GM12864 (cell line): Measurements from ENCODE around the gene CYP4B1.
"Not testable (repeated sequence)": the region's sequence is repeated elsewhere in the genome, so short reads cannot be mapped to it uniquely, and the experiment has no call there.

Experiments
- DNase-seq: peaks from one replicate; pipeline ENCODE4 v3.0.0-alpha.2; 2011; ENCODE audit warnings: low read depth
- H3K4me3 ChIP-seq: 2 replicates; pipeline ENCODE4 v1.5.1; 2011; ENCODE audit warnings: mild to moderate bottlenecking, low read depth, low read length, control low read depth
- TF ChIP-seq, protein P1 (sequence below): IDR thresholded peaks from 2 replicates; pipeline ENCODE4 v1.5.1; 2011; ENCODE audit warnings: low read depth, mild to moderate bottlenecking, moderate library complexity, low read length, control low read depth, inconsistent platforms; ENCODE audit errors: missing control alignments

The CYP4B1 gene

DNA sequence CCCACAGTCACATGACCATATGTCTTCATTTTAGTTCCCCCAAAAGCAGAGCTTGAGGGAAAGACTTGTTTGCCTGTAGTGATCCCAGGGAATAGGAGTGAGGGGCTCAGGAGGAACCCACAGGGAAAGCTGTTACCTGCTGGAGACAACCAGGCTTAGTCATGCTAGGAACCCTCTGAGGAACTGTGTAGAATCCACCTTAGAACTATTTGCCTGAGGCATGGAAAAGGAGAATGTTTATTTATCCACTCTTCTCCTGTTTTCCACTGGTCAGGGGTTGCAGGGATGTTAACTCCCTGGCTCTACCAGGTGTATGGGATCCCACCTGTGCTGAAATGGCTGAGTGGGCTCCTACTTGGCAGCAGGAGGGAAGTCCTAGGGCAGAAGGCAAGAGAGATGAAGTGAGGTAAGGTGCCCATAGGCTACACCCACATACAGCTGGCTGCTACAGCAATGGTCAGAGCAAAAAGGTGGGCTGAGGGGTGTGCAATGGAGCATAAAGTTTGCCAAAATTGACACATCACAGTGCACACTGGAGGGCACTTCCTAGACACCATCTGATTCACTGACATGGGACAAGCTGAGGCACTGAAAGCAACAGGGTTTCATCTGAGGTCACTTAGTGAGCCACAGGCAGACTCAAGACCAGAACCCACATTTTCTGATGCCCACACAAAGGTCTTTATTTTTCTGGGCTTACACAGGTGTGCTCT lies 29.7 kb upstream of the CYP4B1 start:
- no peak for DNase-seq
- TF ChIP-seq, protein P1, sequence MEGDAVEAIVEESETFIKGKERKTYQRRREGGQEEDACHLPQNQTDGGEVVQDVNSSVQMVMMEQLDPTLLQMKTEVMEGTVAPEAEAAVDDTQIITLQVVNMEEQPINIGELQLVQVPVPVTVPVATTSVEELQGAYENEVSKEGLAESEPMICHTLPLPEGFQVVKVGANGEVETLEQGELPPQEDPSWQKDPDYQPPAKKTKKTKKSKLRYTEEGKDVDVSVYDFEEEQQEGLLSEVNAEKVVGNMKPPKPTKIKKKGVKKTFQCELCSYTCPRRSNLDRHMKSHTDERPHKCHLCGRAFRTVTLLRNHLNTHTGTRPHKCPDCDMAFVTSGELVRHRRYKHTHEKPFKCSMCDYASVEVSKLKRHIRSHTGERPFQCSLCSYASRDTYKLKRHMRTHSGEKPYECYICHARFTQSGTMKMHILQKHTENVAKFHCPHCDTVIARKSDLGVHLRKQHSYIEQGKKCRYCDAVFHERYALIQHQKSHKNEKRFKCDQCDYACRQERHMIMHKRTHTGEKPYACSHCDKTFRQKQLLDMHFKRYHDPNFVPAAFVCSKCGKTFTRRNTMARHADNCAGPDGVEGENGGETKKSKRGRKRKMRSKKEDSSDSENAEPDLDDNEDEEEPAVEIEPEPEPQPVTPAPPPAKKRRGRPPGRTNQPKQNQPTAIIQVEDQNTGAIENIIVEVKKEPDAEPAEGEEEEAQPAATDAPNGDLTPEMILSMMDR: no peak

DNA sequence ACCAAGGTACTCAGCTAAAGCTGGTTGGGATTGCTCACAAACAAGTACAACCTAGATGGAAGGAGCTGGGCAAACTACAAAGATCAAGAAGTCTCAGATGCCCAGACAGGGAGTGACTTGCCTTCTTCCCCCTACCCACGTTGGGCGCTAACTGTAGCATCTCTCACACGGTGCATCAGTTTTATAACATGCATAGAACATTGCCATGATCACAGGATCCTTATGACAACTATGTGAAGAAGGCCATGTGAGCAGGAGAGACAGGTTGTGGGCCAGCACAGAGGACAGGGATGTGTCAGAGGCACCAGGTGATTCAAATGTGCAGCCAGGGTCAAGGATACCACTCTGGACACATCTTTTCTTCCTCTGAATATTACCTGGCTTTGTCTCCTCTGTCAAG lies 28.3 kb upstream of the CYP4B1 start:
- TF ChIP-seq, protein P1: no peak
- no peak for DNase-seq
- no peak overlapping the region for H3K4me3 ChIP-seq

More for the DNA sequence above, 29.7 kb upstream of the CYP4B1 start:
- no peak overlapping the region for H3K4me3 ChIP-seq

DNA sequence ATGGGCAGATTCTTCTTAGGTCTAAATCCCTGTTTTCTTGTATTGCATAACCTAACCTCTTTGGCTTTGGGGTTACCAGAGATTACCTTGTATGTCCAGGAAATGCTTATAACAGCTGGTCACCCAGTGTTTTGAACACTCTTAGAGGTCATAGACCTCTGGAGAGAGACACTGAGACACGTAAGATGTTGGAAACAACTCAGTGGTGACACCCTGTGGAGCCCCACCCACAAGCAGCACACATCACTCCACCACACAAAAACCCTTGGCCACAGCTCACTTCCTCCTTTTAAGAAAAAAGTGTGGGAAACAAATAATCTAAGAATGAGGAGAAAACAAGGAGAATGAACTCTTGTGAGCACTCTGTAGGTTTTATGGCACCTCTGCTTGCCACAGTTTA lies 26.3 kb upstream of the CYP4B1 start:
- H3K4me3 ChIP-seq: no peak overlapping the region
- no peak for DNase-seq
- TF ChIP-seq, protein P1: no peak

DNA sequence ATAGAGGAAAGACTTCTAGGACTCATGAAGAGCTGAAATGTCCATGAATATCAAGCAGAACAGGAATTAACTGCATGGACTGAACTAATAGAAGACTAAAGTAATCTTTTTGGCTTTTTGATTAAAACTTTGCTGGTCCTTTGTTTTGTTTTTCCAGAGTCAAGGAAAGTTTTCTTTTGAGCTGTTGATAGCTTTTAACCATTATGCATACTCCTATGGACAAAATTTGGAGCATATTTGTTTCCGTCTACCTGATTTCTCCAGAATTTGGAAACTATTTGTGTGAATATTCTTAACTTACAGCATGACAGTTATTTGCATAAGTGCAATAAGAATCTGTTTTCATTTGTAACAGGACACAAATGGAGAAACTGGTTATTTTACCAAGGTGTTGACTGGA lies 24.5 kb upstream of the CYP4B1 start:
- no peak for DNase-seq
- TF ChIP-seq, protein P1: no peak
- H3K4me3 ChIP-seq: no peak overlapping the region

DNA sequence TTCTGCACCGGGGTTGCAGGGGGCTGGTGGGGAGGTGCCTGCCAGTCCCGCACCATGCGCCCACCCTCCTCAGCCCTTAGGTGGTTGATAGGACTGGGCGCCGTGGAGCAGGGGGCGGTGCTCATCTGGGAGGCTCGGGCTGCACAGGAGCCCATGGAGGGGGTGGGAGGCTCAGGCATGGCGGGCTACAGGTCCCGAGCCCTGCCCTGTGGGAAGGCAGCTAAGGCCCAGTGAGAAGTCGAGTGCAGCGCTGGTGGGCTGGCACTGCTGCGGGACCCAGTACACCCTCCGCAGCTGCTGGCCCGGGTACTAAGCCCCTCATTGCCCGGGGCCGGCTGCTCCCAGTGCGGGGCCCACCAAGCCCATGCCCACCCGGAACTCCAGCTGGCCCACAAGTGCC lies 20.4 kb upstream of the CYP4B1 start:
- DNase-seq, H3K4me3 ChIP-seq: not testable (repeated sequence)

DNA sequence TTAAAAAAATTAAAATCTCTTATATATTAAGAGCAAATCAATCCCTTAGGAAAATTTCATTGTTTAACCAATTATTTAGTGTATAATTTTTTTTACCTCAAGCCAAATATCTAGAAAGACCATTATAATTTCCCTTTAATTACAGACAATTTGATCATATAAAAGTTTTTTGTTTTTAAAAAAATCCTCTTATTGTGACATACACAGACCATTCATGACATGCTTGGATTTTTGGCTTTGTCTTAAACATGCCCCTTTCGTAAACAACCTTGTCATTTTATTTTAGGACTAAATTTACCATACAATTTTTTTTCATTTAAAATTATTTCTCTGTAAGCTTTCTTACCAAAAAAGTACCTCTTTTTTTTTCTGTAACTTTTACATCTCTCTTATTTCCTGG lies 14.2 kb upstream of the CYP4B1 start:
- TF ChIP-seq, protein P1: no peak
- no peak for DNase-seq
- no peak overlapping the region for H3K4me3 ChIP-seq

DNA sequence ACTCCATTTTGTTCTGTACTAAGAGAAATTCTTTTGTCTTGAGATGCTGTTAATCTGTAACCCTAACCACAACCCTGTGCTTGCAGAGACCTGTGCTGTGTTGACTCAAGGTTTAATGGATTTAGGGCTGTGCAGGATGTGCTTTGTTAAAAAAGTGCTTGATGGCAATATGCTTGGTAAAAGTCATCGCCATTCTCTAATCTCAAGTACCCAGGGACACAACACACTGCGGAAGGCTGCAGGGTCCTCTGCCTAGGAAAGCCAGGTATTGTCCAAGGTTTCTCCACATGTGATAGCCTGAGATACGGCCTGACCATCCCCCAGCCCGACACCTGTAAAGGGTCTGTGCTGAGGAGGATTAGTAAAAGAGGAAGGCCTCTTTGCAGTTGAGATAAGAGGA lies 10.2 kb upstream of the CYP4B1 start:
- not testable (repeated sequence) for DNase-seq

DNA sequence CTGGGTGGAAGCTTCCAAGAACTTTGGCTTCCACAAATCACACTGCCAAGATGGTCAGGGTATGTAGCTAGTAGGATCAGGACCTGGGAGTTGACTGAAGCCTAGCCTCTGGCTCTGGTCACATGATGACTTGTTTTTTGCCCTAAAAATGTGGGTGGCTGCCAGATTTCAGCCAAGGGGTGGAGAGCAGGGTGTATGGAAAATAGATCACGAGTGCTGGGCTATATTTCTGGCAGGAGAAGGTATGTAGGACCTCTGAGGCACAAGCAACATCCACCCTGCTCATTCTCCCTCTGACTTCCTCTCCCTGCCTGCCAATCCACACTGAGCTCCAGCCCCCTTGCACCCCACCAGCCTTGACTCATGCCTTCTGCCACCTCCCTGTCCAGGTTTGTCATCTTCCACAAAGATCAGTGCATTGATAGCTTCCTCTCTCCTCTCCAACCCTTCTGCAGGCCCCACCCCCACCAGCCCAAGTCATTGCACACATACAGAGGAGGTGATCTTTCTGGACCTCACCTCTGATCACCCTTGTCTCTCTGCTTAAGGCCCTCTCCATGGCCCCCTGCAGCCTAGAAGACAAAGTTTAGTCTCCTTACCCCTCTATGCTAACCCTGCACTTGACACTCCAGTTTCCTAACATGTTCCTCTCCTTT lies 8.3 kb upstream of the CYP4B1 start:
- DNase-seq: no peak
- TF ChIP-seq, protein P1: no peak
- H3K4me3 ChIP-seq: no peak overlapping the region

More for the DNA sequence above, 10.2 kb upstream of the CYP4B1 start:
- not testable (repeated sequence) for H3K4me3 ChIP-seq
